ENCODE data around the gene KSR2. TPM values are rescaled to one million over a fixed set of nuclear protein-coding genes. Genes with fewer than 3 reads are reported as not detected.

The KSR2 gene
- total and polyA plus RNA-seq, 2 of the 4 experiments (the other 2 are of a cell fraction): not detected

DNA sequence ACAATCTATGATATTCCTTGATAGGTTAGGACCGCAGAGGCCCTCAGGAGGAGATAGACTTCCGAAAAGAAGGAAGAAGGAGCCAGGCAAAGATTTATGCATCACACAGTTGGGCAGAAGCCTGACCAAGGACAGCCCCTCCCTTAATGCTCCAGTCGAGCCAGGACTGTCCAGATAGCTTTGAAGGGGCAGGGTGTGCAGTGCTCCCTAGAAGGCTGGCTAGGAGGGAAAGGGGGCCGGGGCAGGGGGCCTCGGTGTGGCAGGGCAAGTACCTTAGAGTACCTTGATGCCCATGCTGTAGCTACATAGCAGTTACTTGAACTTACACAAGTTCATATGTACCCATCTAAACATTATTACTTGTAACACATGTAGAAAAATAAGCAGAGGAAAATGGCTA, 512.7 kb downstream of the KSR2 start:
- in situ Hi-C loops (cut with MboI; ENCODE audit: low sequenced_read_pairs): no loop called here
- Histone ChIP-seq H3K4me2 (ENCODE audit: low read depth, low read length) (no peak overlapping the region), H2AFZ (replicated peaks; ENCODE audit: low read length, poor library complexity) (no peak overlapping the region), H3K4ac (ENCODE audit: low read depth, low read length) (no peak overlapping the region), H3K4me3 (ENCODE audit: insufficient read depth, low read depth, low read length) (no peak overlapping the region), H2BK20ac (ENCODE audit: low read depth, low read length) (no peak overlapping the region), H3K79me1 (ENCODE audit: low read depth in 1 of 2, low read length in 2 of 2) (no peaks in the 10 kb centered on the region), H3K14ac (replicated peaks; ENCODE audit: low read depth, low read length) (no peak overlapping the region), H2BK5ac (ENCODE audit: low read depth, low read length, poor library complexity, severe bottlenecking) (no peak overlapping the region), H2AK5ac (ENCODE audit: low read depth, low read length) (no peak overlapping the region), H4K8ac (ENCODE audit: low read depth in 2 of 2, low read length in 2 of 2) (no peak overlapping the region), H3K27ac (ENCODE audit: insufficient read depth, low read length) (no peak overlapping the region), H3K23ac (ENCODE audit: low read depth, low read length) (no peak overlapping the region), H2AK9ac (replicated peaks; ENCODE audit: low read depth, low read length, poor library complexity) (no peak overlapping the region), H2BK15ac (ENCODE audit: low read depth, low read length) (no peak overlapping the region), H3K18ac (ENCODE audit: low read depth, low read length) (no peak overlapping the region), H4K5ac (ENCODE audit: low read depth, low read length) (no peak overlapping the region), H3K4me1 (ENCODE audit: control insufficient read depth, insufficient read depth, low read length) (no peaks in the 10 kb centered on the region), H2BK120ac (ENCODE audit: low read depth, low read length) (no peak overlapping the region), H3K9ac (ENCODE audit: low read depth, low read length) (no peak overlapping the region), H3K27me3 (ENCODE audit: control insufficient read depth, insufficient read depth, low read length) (no peaks in the 10 kb centered on the region), H4K91ac (ENCODE audit: insufficient read depth, low read depth, low read length) (no peak overlapping the region), H3K36me3 (ENCODE audit: control insufficient read depth, insufficient read depth, low read length) (no peaks in the 10 kb centered on the region), H3K9me1 (ENCODE audit: insufficient read depth, low read length) (no peaks in the 10 kb centered on the region), H4K20me1 (ENCODE audit: insufficient read depth, low read length) (no peaks in the 10 kb centered on the region), H3K9me3 (ENCODE audit: control insufficient read depth, insufficient read depth, low read length) (peaks cover 45% of the 10 kb centered on the region), H3K56ac (ENCODE audit: extremely low read depth, insufficient read depth, low read length) (no peak overlapping the region)
- ChIA-PET CTCF (no interaction called here), POLR2A (ENCODE audit: unreplicated experiment) (no interaction called here)
- DNase-seq (no peak), ATAC-seq (ENCODE audit: low read depth) (no peak)
- 40% methylated on average over 1 of the region's 5 CpGs; no CpG with 5 or more reads in 1 of the 2 experiments for WGBS, 2 experiments (ENCODE audit: extremely low coverage in 2 of 2, insufficient read length in 1 of 2)
- no TSS peak for BruUV-seq (replicated peaks)
- dilution Hi-C loops (cut with HindIII; ENCODE audit: low sequenced_read_pairs, unreplicated experiment): no loop called here
- TF ChIP-seq RAD21 (IDR thresholded peaks at IDR 0.05; ENCODE audit: low read length) (no peak), CTCF (conservative IDR thresholded peaks at IDR 0.05; ENCODE audit: low read depth, low read length) (no peak), CHD1 (IDR thresholded peaks at IDR 0.05; ENCODE audit: low read depth, low read length) (no peak), RFX5 (IDR thresholded peaks at IDR 0.05; ENCODE audit: low read depth, low read length) (no peak), ELK1 (IDR thresholded peaks at IDR 0.05; ENCODE audit: borderline replicate concordance, low read depth, low read length) (no peak), MAFK (IDR thresholded peaks at IDR 0.05; ENCODE audit: low read depth, low read length) (no peak), BHLHE40 (IDR thresholded peaks at IDR 0.05; ENCODE audit: low read depth, low read length) (no peak), MXI1 (IDR thresholded peaks at IDR 0.05; ENCODE audit: borderline replicate concordance, low read depth, low read length) (no peak), RCOR1 (IDR thresholded peaks at IDR 0.05; ENCODE audit: insufficient replicate concordance, low read length) (no peak), SMC3 (IDR thresholded peaks at IDR 0.05; ENCODE audit: low read depth, low read length) (no peak), MAZ (IDR thresholded peaks at IDR 0.05; ENCODE audit: borderline replicate concordance, low read depth, low read length) (no peak), POLR2A (IDR thresholded peaks at IDR 0.05; ENCODE audit: low read depth, low read length) (no peak), NFE2L2 (IDR thresholded peaks at IDR 0.05; ENCODE audit: low read depth, low read length) (no peak), USF2 (IDR thresholded peaks at IDR 0.05; ENCODE audit: low read depth, low read length) (no peak), CEBPB (IDR thresholded peaks at IDR 0.05; ENCODE audit: low read depth, low read length) (no peak)
- intact Hi-C loops (cut with micrococcal nuclease): no loop called here

All from IMR-90 (cell line).